Measurements from ENCODE around the gene NDFIP2.

NDFIP2 gene

DNA sequence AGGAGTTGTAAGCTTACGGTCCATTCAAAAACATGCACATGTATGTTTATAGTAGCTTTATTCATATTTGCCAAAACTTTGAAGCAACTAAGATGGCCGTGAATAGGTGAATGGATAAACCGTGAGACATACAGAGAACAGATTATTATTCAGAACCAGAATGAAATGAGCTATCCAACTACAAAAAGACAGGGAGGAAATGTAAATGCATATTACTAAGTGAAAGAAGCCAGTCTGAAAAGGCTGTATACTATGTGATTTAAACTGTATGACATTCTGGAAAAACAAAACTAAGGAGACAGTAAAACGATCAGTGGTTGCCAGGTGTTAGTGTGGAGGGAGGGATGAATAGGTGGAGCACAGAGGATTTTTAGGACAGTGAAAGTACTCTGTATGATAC, 19.9 kb downstream of the NDFIP2 start:
- DNase-seq: no peak

DNA sequence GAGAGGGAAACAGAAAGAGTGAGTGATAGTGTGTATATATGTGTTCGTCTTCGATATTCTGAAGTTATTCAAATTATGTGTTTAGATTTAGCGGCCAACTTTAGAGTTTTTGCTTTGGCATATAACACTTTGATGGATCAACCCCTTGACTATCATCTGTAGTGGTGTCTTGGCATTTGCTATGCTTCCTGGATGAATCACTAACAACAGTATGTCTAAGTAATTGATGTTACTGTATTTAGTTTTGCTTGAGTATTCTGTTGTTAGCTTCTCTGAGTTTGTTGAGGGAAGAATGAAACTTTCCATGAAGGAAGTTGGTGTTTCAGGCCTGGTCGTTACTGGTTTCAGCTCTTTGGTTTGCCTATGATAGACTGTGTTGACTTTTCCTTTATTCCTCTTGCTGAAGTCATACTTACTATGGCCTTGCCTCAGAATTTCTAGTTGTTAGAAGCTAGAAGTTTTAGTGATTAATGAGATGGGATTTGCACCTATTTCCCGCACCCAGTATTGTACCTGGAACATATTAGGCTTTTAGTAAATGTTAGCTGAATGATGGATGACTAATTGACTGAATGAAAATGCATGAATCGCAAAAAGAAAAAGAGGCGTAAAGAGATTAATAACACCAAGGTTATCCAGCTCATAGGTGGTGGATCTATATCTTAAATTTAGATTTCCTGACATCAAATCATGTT, 20.7 kb downstream of the NDFIP2 start:
- no peak for DNase-seq

DNA sequence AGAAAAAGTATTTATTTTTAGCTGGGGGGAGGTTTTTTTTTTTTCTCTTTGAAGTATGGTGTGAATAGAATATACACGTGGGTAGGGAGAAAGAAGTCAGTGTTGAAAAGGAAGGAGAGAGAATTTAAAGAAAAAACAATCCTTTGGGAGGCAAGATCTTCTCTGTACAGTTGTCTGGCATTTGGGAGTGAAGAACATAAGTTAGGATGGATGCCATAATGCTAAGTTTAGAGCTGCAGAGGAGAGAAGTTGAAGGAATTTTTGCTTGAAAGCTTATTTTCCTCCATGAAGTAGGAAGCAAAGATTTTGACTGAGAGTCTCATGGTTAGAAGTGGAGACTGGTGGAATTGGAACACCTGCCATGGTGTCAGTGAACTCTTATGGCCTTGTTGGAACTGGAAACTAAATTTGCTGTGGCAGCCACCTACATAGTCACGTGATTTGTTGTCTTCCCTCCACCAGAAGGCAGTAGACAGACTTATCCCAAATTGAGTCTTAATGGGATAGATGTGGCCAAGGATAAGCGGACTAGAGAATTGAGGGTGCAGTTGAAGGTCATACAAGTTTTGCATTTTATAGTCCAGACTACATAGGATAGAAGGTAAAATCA, 22.0 kb downstream of the NDFIP2 start:
- no peak for DNase-seq

DNA sequence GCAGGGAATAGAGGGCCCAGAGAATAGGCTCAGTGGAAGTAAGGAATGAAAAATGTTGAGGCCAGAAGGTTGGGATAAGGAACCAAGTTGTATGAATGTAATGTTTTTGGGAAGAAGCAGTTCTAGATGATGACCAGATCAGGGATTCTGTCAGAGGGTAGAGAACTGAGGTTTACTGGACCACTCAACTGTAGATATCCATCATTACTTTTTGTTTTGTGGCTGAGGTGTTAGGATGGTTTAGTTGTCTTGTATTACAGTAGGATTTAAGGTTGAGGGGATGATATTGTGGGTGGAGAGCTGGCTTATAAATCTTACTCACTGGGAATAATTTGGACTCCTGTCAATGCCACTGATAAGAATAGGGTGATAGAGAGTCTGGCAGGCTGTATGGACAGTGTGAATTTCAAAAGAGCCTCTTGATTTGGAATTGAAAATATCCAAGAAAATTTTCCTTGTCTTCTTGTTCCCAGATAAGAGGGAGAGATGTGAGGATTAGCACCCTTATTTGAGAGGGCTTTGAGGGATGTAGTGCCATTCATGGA, 22.6 kb downstream of the NDFIP2 start:
- DNase-seq: no peak

DNA sequence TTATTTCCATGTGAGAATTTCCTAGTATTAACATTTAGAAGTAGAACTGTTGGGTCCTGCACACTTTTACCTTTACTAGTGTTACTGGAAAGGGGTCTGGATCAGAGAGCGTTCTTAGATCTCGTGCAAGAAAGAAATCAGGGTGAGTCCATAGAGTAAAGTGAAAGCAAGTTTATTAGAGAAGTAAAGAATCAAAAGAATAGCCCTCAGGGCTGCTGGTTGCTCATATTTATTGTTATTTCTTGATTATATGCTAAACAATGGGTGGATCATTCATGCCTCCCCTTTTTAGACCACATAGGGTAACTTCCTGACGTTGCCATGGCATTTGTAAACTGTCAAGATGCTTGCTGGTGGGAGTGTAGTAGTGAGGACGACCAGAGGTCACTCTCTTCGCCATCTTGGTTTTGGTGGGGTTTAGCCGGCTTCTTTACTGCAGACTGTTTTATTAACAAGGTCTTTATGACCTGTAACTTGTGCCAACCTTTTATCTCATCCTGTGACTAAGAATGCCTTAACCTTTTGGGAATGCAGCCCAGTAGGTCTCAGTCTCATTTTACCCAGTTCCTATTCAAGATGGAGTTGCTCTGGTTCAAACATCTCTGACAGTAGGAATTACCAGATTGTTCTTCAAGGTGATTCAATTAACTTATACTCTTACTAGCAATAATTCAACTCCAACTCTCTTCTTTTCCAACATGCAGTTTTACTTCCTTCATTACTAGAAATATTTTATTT, 27.4 kb downstream of the NDFIP2 start:
- DNase-seq: no peak

DNA sequence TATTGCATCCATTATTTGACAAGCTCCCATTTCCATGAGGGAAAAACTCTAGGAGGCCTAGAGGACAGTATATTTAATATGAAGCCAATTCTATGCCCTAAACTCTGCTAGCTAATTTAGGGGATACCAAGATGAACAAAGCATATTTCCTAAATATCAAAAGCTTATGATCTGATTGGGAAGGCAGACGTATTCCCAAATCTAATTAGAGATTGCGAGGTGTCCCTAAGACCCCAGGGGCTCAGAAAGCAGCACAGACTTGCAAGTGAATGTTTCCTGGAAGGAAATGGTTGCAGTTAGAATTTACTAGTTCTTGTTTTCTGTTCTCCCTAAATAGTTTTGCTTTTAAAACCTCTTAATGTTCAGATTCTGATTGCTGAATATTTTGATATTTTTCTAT, 30.7 kb downstream of the NDFIP2 start:
- no peak for DNase-seq

DNA sequence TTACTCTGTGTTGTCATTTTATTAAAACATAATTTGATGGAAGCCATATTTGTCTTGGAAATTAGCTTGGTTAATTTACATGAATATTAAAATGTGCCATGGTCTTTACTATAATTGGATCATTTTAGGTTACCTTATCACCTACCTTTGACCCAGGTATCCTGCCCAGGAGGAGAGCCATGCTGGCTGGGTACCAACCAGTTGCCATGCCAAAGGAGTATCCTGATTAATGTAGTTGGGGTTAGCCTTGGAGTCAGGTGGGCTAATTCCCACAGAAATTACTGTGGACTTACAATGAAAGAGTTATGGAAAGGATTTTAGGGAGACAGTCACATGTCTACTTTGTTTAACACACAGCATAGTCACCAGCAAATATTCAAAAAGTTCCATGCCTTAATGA, 32.0 kb downstream of the NDFIP2 start:
- no peak for DNase-seq

DNA sequence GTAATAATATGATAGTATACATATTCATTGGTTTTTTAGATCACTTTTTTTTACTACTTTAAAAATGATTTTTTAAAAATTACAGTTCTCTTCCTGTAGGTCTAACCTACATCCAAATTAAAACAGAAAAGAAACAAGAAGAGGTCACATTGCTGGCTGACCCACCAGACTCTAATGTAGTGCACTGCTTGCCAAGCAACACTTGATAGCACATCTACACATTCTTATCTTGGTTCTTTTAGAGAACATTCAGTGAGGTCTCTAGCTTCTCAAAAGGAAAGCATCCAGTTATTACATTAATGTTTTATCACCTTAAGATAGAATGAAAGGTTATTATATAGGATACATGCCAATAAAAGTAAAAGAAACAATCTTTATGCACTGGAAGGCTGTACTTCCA, 35.6 kb downstream of the NDFIP2 start:
- no peak for DNase-seq

DNA sequence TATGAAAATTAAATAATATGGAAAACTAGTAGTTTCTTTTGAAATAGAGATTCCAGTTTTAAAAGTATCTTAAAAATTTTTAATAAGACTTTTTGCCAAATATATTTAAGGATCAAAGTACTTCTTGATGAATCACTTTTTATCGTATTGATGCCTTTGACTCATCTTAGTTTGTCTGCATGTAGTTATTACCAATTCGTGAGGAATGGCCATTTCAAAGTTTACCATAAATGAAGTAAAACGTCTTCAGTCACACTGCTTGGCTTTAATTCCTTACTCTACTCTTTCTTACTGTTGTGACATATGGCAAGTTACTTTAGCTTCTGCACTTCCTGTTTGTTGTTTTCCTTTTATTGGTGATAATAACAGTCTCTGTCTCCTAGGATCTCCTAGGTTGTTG, 38.3 kb downstream of the NDFIP2 start:
- no peak for DNase-seq

DNA sequence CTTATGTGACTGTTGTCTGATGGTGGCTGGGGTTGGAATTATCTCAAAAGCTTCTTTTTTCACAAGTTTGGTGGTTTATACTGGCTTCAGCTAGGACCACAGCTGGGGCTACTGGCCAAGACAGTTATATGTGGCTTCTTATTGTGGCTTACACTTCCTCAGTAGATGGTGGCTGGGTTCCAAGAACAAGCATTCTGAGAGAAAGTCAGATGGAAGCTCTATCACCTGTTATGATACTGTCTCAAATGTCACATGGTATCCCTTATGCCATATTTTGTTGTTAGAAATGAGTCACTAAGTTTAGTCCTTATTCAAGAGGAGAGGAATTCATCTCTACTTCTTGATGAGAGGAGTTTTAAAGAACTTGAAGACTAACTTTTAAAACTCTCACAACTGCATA, 41.6 kb downstream of the NDFIP2 start:
- peak; percentile 100 for DNase-seq

DNA sequence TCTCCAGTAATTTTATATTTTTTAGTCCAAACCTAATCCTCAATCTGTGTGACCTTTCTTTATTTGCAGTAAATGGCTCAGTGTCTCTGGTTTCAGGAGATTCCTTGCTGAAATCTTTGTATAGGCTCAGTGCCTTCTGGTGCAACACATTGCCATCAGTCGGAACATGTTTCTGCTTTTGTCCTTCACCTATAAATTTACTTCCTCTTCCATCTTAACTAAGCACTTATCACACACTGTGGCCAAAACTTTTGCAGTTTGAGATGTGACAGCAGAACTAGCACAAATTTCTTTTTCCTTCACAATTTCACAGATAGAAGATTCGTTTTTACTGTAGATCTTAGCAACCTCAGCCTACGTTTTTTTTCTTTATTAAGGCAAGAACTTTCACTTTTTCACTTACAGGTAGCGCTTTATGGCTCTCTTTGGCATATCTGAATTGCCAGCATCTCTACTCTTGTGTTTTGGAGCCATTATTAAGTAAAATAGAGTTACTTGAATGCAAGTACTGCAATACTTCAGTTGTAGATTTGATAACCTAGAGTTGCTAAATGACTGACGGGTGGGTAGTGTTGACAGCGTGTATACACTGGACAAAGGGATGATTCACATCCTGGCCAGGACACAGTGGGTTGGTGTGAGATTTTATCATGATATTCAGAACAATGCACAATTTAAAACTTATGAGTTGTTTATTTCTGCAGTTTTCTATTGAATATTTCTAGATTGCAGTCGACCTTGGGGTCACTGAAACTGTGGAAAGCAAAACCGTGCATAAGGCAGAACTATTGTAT, 44.3 kb downstream of the NDFIP2 start:
- peak; percentile 90 for DNase-seq

DNA sequence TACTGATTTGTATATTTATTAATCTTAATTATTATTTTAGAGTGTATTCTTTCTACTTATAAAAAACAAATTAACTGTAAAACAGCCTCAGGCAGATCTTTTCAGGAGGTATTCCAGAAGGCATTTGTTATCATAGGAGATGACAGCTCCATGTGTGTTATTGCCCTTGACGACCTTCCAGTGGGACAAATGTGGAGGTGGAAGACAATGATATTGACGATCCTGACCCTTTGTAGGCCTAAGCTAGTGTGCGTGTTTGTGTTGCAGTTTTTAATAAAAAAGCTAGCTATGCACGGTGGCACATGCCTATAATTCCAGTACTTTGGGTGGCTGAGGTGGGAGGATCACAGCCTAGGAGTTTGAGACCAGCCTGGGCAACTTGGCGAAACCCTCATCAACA, 46.7 kb downstream of the NDFIP2 start:
- DNase-seq: no peak

DNA sequence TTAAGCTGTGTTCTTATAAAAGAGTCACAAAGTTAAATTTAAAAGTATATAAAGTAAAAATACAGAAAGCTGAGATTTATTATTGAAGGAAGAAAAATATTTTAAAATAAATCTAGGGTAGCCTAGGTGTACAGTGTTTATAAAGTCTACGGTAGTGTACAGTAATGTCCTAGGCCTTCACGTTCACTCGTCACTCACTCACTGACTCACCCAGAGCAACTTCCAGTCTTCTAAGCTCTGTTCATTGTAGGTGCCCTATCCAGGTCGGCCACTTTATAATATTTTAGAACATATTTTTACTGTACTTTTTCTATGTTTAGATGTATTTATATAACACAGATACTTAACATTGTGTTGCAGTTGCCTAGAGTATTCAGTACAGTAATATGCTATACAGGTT, 47.4 kb downstream of the NDFIP2 start:
- no peak for DNase-seq

DNA sequence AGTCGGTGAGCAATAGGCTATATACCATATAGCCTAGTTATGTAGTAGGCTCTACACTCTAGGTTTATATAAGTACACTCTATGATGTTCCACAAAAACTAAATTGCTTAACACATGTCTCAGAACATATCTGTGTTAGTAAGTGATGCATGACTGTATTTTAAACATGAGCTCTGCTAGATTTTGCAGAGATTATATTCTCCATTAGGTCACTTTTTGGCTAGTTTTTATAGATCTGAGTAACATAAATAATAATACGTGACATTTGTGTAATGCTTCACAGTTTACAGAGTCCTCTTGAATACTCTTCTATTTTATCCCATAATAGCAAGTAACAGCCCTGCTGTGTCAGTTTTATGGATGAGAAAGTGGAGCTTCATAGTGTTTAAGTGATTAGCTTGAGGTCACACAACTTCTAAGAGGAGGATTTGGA, 47.8 kb downstream of the NDFIP2 start:
- DNase-seq: no peak

DNA sequence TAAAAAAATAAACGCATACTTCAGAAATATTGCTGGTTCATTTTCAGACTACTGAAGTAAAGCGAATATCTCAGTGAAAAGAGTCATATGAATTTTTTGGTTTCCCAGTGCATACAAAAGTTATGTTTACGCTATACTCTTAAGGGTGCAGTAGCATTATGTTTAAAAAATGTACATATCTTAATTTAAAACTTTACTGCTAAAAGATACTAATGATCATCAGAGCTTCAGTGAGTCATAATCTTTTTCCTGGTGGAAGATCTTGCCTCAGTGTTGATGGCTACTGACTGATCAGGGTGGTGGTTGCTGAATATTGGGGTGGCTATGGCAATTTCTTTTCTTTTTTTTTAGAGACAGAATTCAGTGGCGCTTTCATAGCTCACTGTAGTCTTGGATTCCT, 48.9 kb downstream of the NDFIP2 start:
- no peak for DNase-seq

DNA sequence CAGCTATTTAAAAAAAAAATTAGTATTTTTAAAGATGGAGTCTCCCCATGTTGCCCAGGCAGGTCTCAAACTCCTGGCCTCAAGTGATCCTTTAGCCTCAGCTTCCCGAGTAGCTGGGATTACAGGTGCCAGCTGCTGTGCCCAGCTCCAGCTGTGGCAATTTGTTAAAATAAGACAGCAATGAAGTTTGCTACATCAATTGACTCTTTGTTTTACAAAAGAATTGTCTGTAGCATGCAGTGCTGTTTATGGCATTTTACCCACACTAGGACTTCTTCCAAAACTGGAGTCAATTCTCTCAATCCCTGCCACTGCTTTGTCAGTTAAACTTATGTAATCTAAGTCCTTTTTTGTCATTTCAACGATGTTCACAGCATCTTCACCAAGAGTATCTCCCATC, 49.3 kb downstream of the NDFIP2 start:
- DNase-seq: no peak

DNA sequence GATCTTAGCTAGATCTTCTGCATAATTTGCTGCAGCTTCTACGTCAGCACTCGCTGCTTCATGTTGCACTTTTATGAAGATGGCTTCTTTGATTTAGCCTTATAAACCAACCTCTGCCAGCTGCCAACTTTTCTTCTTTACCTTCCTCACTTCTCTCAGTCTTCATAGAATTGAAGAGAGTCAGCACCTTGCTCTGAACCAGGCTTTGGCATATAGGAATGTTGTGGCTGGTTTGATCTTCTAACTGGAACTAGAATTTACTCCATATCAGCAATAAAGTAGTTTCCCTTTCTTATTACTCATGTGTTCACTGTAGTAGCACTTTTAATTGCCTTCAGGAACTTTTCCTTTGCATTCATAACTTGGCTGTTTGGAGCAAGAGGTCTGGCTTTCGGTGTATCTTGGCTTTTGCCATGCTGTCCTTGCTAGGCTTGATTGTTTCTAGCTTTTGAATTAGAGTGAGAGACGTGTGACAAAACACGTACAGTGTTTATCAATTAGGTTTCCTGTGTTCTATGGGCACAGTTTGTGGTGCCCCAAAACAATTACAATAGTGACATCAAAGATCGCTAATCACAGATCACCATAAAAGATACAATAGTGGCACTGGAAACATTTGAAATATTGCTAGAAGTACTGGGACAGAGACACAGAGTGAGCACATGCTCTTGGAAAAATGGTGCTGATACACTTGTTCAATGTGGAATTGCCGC, 50.7 kb downstream of the NDFIP2 start:
- DNase-seq: no peak

DNA sequence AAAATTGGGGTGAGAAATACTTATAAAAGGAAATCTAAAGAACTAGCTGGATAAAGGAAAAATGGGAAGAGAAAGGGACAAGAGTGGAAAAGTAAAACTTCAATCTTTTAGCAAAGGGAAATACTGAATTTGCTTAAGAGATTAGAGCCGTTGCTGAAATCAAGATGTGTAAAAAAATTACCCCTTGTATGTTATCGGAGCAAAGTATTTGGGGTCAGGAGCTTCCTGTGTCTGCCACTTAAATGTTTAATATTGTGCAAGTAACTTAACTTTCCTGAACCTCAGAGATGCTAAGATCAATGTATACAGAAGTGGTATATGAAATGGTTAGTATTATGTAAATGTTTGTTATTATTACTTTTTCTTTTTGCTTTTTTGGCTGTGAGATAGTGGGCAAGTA, 51.6 kb downstream of the NDFIP2 start:
- DNase-seq: peak; percentile 30

DNA sequence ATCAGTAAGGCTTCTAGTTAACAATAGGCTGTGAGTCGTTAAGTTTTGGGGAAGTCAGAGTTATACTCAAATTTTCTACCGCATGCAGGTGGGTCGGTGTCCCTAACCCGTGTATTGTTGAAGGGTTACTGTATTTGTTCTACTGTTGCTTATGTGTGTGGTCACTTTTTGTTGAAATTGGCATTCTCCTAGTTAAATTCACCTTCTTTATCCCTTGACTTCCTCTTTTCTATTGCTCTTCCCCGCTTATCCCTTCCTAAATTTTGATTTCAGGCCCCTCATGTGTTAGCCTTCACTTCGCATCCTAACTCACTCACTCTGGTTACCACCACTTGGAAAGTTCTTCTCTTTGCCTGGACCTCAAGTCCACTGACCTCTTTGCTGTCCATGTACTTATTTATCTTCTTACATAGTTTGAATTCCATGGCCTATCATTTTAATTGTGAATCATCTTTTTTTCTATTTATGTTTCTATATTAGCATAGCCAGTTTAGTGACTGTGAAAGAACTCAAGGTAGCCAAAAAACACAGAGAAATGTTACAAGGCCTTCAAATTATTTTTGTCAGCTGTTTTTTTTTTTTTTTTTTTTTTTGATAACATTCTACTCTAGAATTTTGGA, 52.9 kb downstream of the NDFIP2 start:
- DNase-seq: no peak

DNA sequence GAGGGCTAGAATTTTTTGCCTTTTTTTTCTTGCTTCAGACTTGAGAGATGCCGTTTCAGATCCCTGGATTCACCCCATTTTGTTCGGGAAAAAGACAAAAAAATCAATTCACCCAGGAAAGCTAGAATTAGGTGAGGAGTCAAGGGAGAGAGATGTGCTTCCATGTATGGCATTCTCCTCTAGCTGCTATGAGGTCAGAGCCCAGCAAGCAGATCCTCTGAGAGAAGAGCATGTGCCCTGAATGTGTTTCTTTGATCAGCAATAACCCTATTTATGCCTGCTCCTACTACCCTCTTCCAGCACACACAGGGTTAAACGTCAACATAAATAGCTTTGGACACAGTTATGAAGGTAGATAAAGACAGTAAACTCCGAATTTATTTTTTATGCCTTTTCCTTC, 53.6 kb downstream of the NDFIP2 start:
- no peak for DNase-seq

DNA sequence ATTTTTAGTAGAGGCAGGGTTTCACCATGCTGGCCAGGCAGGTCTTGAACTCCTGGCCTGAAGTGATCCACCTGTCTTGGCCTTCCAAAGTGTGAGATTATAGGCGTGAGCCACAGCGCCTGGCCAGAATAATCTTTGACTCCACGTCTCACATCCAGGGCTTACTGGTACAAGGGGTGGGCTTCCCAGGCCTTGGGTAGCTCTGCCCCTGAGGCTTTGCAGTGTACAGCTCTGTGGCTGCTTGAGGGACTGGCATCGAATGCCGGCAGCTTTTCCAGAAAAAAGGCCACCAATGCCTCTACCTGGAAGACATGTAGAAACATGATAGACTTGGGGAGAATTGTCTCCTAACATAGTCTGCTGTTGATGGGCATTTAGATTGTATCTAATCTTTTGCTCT, 57.8 kb downstream of the NDFIP2 start:
- DNase-seq: no peak

DNA sequence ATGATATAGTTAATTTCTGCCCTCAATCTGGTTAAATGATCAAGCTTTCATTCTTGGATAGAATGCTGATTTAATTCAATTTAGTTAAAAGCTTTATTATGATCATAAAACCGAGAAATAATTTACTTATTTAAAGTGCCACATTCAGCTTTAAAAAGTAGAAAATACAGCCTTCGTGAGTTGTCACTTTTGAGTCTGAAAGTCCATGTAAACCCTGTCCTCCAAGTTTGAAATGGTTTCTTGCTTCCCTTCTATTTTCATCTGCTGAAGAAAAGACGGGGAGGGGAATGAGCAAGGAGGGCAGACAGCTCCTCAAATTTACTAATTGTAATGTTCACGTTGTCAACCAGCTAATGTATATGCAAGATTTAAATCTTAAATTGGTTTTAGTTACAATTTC, 59.5 kb downstream of the NDFIP2 start:
- DNase-seq: no peak
